ENCODE data around the gene ZNF619.
"Not testable (repeated sequence)": the region's sequence is repeated elsewhere in the genome, so short reads cannot be mapped to it uniquely, and the experiment has no call there.

ZNF619 gene

DNA sequence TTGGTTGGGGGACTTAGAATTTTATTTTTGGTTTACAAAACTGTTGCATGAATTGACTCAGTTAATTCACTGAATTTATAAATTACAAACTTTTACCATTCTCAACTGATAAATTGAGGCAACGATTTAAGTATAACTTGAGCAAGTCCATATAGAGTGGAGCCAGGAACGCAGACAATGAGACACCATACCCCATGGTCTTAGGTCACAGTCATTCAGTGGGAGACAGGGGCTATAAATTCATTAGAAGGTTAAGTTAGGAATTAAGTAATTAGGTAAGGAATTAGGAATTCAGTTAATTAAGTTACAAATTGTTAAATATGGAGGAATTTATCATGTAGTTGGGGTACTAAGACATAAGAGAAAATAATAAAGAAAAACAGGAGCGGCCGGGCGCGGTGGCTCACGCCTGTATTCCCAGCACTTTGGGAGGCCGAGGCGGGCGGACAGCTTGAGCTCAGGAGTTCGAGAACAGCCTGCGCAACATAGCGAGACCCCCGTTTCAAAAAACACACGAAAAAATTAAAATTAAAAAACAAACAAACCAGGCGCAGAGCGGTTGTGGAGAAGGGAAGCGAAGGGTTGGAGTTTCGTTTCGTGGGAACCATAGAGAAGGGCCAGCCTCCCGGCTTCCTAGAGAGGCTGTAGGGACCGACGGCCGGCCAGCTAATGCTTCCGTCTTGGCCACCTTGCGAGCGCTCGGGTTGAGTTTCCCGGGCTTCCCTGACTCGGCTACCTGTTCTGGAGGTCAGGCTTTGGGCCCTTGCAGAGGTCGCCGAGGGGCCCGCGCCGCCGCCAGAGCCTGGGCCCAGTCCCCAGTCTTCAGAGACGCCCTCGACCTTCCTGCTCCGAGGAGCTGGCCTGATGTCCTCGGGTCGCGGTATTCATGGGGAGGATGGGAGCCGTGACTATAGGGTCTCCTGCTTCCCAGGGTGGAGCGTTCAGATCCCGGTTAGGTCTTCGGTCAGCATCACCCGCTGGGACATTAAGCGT lies at the start of gene ZNF619:
Gene ZNF619, plus strand, starts transcription at position 645 of the 993 bp plus-strand sequence. CDS start 858 bp downstream, outside the sequence.
- peak in 1 of 2 donors; percentile 21 for DNase-seq (ENCODE audit: low read depth in 2 of 2)

DNA sequence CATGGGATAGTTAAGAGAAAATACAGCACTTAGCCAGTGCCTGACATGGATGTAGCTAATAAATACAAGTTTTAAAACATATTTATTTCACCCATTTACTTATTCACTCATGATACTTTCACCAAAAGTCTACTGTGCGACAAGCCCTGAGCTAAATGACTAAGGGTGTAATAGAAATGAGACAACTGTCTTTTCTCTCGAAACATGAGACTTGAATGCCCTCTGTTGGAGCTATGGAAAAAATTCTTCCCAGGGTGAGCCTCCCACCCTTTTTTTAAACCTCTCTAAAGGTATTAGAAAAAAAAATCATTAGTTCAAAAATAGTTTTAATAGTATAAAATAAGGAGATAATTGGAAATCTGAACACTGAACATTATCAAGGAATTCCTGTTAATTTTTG lies 44.1 kb upstream of the ZNF619 start:
- DNase-seq (ENCODE audit: low read depth in 2 of 2), result no peak

GRCh38 chr3:40437889-40438288 lies 39.0 kb upstream of the ZNF619 start:
- no peak for DNase-seq (ENCODE audit: low read depth in 2 of 2)

DNA sequence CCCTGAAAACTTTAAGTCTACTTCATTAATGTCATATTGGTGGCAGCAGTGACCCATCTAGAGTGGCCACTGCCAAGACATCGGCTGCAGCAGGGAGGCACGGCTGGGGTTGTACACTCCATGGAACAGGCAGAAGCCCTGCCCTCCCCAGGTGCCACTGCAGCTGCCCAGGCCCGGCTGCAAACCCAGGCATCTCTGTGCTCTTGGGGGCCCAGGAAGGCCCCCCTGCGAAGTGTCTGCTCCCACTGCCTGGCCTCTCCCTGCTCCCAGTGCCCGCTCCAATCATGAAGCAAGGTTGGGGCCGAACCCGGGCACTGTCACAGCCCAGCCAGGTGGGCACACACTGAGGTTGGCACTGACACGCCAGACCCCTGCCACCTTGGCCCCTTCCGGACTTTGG lies 31.9 kb upstream of the ZNF619 start:
- no peak for DNase-seq (ENCODE audit: low read depth in 2 of 2)

- DNase-seq (ENCODE audit: low read depth in 2 of 2), result no peak
These were observed 31.0 kb upstream of the ZNF619 start for GRCh38 chr3:40445880-40446279.

DNA sequence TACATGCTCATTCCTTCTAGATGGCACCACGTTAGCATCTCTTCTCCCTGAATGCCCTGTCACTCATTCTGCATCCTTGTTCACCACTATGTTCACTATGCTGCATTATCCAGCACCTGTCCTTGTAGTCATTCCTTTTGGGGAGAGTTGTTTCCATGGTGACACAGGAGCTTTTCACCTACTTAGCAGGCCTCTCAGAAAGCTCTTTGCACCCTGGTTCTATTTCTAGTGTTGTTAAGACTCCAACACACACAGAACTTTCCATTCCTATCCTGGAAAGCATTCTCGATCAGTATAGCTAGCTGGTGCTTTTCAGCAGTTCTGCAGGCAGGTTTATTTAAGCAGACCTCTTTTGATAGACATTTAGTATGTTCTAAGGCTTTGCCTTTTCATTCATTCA lies 26.5 kb upstream of the ZNF619 start:
- DNase-seq (ENCODE audit: low read depth in 2 of 2), result no peak

- no peak for DNase-seq (ENCODE audit: low read depth in 2 of 2)
These were observed 25.4 kb upstream of the ZNF619 start for GRCh38 chr3:40451551-40451950.

DNA sequence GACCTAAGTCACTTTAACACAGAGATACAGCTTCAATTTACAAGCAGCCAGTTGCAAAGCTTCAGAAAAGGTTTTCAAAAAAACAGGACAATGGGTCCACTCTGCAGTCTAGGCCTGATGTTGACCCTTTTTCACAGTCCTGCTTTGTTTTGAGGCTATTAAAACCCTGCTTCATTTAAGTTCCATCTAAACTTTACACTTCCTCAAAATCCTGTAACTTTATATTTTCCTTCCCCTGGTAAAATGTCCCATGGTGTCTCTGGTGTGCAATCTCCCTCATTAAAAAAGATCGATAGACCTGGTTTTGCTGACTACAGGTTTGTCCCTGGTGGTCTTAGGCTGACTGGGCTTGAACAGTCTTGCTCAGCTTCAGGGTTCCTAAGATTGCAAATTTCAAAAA lies 24.9 kb upstream of the ZNF619 start:
- no peak for DNase-seq (ENCODE audit: low read depth in 2 of 2)

GRCh38 chr3:40452562-40452875 lies 24.4 kb upstream of the ZNF619 start:
- DNase-seq (ENCODE audit: low read depth in 2 of 2), result no peak

DNA sequence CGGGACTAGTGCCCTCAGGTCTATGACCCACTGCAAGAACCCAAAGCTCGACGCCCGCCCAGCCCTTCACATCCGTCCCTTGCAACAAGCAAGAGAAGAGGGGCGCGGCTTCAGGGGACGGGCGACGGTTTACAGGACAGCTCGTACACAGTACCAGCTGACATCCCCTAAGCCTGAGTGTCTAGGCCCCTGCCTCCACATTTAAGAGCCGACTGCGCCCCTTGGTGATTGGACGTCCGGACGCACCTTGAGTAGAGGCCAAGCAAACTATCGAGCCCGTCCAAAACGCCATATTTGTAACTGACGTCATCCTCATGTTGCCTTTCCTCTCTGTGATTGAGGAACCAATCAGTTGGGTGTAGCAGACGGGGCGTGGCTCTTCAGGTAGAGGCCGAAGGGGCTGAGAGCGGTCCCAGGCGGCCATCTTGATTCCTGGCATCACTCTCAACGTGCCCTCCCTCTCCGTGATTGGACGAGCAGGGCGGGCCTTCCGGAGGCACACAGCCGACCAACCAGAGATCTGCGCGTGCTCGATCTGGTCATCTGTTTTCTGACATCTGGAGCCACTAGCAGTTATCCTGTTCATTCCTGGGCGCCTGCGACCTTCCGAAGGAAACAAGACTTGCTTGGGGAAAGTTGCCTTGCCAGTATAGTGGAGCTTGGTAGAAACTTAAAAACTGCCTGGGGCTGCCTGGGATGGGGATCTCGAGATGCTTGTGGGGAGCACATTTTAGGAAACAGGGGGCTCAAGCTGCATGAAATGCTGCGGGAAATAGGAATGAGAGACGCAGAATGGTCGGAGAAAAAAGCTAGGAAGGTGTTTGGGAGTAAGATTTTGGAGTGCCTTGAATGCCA lies 23.8 kb upstream of the ZNF619 start:
- peak; percentile 94 to 96 for DNase-seq (ENCODE audit: low read depth in 2 of 2)

DNA sequence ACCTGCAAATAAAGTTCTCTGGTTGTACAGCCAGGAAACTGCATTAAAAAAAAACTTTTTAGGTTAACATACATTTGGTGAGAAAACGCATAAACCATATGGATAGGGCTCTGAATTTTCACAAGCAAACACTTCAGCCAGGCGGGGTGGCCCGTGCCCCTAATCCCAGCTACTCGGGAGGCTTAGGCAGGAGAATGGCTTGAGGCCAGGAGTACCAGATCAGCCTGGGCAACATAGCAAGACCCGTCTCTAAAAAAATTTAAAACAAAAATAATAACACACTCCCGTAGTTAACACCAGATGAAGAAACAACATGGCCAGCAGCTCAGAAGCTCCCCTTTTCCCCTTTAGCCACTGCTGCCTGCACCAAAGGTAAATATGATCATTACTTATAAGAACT lies 23.0 kb upstream of the ZNF619 start:
- no peak for DNase-seq (ENCODE audit: low read depth in 2 of 2)

- DNase-seq (ENCODE audit: low read depth in 2 of 2), result no peak
These were observed 21.6 kb upstream of the ZNF619 start for GRCh38 chr3:40455328-40455727.

DNA sequence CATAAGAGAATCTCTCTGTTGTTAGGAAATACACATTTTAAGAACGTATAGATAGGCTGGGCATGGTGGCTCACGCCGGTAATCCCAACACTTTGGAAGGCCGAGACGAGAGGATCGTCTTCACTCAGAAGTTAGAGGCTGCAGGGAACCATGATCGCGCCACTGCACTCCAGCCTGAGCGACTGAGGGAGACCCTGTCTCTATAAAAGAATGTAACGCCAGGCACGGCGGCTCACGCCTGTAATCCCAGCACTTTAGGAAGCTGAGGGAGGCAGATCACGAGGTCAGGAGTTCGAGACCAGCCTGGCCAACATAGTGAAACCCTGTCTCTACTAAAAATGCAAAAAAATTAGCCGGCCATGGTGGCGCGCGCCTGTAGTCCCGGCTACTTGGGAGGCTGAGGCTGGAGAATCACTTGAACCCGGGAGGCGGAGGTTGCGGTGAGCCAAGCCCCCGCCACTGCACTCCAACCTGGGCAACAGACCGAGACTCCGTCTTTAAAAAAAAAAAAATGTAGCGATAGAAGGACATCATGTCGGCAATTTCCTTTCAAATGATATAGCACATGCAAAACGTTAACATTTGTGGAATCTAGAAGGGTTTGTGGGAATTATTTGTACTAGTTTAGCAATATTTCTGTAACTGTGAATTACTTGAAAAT lies 20.5 kb upstream of the ZNF619 start:
- no peak for DNase-seq (ENCODE audit: low read depth in 2 of 2)

DNA sequence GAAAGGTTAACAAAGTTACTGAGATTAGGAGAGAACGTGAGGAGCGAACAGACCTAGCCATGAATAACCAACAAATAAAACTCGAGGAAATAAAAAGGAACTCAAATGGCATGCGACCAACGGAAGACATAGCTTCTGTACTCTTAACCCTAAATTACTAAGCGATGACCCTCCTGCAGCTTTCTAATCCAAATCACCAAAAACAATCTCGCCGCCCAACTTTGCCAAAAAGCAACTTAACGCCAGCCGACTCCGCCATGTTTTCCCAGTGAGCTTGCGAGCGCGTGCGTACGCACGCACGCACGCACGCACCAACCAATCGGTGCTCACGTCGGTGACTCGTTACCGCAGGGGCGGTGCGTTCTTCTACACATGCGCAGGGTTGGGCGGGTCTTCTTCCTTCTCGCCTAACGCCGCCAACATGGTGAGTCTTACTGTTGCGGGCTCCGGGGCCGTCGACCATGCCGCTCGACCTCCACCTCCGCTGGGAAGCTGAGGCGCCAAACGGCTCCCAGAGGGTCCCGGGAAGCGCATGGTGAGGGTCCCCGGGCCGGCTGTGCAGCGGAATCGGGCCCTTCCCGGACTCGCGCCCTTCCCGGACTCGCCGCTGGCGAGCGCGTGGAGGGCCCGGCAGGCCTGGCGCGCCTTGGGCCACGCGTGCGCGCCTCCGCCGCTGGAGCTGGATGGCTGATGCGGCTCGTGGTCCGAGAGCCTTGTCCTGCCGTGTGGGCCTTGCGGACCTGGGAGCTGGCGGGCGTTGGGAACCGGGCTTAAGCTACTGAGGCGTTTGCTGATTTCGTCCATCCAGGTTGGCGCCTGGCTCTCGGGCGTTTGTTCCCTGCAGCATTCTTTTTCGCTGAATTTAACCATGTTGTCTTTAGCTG lies 19.7 kb upstream of the ZNF619 start, which contains the start of gene RPL14:
Gene RPL14, plus strand, starts transcription at position 400 of the 884 bp plus-strand sequence. Its CDS starts 133 bp downstream, at position 533.
- DNase-seq (ENCODE audit: low read depth in 2 of 2), result peak; percentile 86 to 91

GRCh38 chr3:40458473-40458872 lies 18.4 kb upstream of the ZNF619 start:
- no peak for DNase-seq (ENCODE audit: low read depth in 2 of 2)

- peak in 1 of 2 donors; percentile 25 for DNase-seq (ENCODE audit: low read depth in 2 of 2)
These were observed 16.4 kb upstream of the ZNF619 start for GRCh38 chr3:40460481-40460880.

- no peak for DNase-seq (ENCODE audit: low read depth in 2 of 2)
These were observed 15.8 kb upstream of the ZNF619 start for GRCh38 chr3:40461161-40461560.

- not testable (repeated sequence) for DNase-seq (ENCODE audit: low read depth in 2 of 2)
These were observed 14.1 kb upstream of the ZNF619 start for GRCh38 chr3:40462838-40463237.

DNA sequence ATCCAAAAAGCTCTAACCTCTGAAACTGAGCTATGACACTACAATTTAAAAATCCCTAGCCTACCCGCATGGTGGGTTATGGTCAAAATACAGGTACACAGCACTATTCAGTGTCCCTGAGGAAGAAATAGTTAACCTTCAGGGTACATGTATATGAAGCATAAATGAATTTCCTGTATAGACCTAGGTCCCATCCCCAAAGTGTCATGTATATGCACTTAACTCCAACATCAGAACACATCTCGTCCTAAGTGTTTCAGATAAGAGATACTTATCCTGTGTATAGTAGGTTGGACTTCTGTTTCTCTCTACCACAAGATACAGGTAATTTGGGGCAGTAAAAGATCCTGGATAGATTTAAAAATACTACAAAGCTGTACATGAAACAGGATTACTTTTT lies 13.3 kb upstream of the ZNF619 start:
- no peak for DNase-seq (ENCODE audit: low read depth in 2 of 2)

- DNase-seq (ENCODE audit: low read depth in 2 of 2), result no peak
These were observed 12.4 kb upstream of the ZNF619 start for GRCh38 chr3:40464339-40465110.

Data from stimulated activated CD8-positive, alpha-beta memory T cell treated with anti-CD3 and anti-CD28 coated beads, Interleukin-15, amount 100 ng/mL, for 48 hours (primary cell).